GM12891 (cell line): ENCODE data around the gene HCN2.

Experiments
- PAX5 ChIP-seq: IDR thresholded peaks from 2 replicates; pipeline ENCODE4 v1.6.1; 2011; ENCODE audit warnings: low read length, moderate library complexity, mild to moderate bottlenecking; ENCODE audit not compliant: insufficient read depth, severe bottlenecking
- POLR2A ChIP-seq: IDR thresholded peaks from 2 replicates; pipeline ENCODE4 v1.6.1; 2011; ENCODE audit warnings: low read depth, low read length, control low read depth
- POLR2AphosphoS5 ChIP-seq: IDR thresholded peaks from 2 replicates; pipeline ENCODE4 v1.6.1; 2011; ENCODE audit warnings: low read depth, low read length, control low read depth
- POU2F2 ChIP-seq: IDR thresholded peaks from 2 replicates; pipeline ENCODE4 v1.6.1; 2011; ENCODE audit warnings: low read depth, mild to moderate bottlenecking, control low read depth, low read length, moderate library complexity
- SPI1 ChIP-seq: IDR thresholded peaks from 2 replicates; pipeline ENCODE4 v1.6.1; 2011; ENCODE audit warnings: low read depth, low read length, control low read depth
- TAF1 ChIP-seq: IDR thresholded peaks from 2 replicates; pipeline ENCODE4 v1.6.1; 2011; ENCODE audit warnings: low read depth, low read length, control low read depth

GRCh38 chr19:566403-566802 is 23.3 kb upstream of the HCN2 start:
- TF ChIP-seq POLR2A (no peak), TAF1 (no peak), POLR2AphosphoS5 (no peak), POU2F2 (no peak), PAX5 (no peak), SPI1 (no peak)
